ENCODE results near the gene GRK1.
A peak's percentile ranks its signal among the peaks of the same experiment; 100 is the strongest.

The GRK1 gene

DNA sequence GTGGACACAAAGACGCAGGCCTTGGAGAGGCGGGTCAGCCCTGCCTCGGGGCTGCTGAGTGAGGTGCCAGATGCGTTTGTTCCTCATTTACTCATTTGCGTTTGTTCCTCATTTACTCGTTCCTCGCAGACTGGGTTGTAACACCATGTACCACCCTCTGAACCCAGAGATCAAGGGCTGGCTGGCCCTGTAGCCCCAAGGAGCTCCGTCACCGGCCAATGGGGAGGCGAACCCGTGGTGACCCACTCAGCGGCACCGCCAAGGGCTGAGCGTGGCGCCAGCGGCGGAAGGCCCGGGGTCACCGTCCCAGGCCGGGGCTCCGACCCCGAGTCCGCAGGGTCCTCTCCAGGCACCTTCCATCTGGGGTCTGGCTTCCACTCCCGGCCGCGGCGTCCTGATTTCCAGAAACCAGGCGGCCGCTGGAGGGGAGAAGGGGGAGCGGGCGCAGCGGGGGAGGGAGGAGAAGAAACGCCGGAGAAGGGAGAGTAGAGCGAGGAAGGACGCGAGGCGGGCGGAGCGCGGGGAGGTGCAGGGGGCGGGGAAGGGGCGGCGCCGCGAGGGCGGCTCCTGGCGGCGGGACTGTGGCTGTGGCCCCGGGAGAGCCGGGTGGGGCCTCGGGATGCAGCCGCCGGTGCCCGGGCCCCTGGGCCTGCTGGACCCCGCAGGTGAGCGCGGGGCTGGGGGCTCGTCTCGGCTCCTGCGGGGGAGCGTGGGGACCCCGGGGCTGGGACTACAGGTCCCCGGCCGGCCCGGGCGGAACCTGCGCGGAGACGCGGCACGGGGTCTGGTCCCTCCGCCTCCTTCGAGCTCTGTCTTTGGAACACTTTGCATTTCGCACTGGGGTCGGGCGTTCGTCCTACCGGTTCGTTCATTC lies 91.9 kb downstream of the GRK1 start, which contains the start of gene TMEM255B:
TMEM255B (plus strand) TSS at position 576 of the 874 bp plus-strand sequence; CDS start at position 620, 44 bp downstream.
- DNase-seq (ENCODE audit: low spot score) = peak; percentile 89

DNA sequence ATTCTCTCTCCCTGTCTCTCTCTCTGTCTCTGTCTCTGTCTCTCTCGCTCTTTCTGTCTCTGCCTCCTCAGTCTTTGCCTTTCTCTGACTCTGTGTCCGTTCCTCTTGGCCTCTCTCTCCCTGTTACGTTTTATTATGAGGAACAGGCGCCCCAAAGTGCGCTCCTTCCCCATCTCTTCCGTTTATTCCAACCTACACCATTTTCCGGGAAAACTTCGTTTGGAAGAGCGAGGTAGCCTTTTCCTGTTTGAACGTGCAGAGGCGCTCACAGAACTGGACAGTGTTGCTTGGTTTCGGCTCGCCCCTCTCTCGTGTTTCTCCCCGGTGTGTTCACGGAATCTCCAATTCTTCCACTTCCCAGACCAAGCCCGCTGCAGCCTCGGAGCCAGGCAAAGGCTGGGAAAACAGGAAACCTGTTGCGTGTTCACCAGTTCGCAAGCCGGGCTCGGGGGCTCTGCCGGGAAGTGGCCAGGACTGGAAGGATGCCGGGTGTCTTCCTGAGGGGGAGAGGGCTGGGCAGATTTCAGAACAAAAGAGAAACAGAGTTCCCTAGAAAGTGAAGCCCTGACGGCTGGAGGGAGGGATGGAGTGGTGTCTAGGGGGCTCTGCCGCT lies 92.6 kb downstream of the GRK1 start:
- DNase-seq (ENCODE audit: low spot score) = peak; percentile 32

DNA sequence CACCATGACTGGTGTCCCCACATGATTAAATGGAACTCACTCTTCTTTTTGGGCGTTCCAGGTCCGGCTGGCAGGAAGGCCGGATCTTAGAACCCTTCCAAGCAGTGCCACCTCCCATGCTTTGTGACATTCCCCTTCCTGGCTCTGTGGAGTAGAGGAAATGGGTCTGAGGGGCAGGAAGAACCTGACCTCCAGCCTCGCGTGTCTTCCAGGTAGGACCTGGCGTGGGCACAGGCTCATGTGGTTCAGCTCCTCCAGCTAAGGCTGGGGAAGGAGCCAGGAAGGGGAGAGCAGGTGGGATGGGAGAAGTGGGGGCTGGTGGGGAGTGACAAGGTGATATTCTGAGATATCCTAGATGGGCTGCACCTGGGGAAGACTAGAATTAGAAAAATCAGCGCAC lies 94.1 kb downstream of the GRK1 start:
- DNase-seq (ENCODE audit: low spot score) = no peak

DNA sequence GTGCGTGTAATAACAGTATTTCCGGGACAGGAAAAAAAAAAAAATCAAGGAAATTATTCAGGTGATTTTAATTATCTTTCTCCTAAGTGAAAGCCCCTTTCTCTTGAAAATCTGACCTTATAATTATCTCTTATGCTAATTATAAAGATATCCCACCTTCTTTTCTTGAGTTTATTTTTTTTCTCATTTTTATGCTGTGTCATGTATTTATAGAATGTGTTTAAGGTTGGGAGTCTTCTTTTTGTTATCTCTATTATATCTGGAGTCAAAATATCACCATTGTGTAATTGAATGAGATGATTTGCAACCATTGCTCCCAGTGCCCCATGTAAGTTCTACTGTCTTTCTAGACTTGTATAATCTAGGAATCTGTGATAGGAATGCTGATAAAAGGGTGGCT lies 95.1 kb downstream of the GRK1 start:
- DNase-seq (ENCODE audit: low spot score) = no peak

DNA sequence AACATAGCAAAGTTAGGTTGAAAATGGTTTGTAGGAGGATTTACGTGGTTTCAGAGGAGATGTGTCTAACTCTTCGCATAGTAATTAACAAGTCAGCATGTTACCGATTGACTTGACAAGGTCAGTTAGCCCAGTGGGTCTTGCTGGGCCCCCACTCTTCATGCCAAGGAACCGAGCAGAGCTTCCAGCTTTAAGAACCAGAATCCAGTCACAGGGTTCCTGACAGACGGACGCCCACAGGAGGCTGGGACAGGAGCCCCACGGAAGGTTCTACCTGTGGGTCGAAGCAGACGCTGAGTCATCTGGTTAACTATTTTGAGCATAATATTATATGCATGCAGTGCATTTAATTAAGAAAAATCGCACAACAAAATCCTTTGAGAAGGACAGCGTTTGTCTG lies 95.5 kb downstream of the GRK1 start:
- DNase-seq (ENCODE audit: low spot score) = no peak

DNA sequence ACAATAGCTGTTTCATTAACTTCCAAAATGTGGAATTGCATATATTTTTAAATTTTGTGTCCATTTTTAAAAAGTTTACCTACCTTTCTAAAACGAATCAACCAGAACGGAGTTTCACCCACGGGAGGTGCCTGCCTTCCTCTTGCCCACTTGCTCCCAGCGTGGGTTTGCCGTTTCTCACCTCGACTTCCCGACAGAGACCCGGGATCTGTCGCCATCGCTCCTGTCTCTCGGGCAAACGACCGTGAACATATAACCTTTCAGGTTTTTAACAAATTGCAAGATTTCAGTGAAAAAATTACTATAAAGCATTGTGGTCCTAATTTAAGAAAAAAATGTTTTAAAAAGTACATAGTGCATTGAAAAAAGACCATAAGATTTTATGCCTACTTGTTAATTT lies 96.2 kb downstream of the GRK1 start:
- no peak for DNase-seq (ENCODE audit: low spot score)

DNA sequence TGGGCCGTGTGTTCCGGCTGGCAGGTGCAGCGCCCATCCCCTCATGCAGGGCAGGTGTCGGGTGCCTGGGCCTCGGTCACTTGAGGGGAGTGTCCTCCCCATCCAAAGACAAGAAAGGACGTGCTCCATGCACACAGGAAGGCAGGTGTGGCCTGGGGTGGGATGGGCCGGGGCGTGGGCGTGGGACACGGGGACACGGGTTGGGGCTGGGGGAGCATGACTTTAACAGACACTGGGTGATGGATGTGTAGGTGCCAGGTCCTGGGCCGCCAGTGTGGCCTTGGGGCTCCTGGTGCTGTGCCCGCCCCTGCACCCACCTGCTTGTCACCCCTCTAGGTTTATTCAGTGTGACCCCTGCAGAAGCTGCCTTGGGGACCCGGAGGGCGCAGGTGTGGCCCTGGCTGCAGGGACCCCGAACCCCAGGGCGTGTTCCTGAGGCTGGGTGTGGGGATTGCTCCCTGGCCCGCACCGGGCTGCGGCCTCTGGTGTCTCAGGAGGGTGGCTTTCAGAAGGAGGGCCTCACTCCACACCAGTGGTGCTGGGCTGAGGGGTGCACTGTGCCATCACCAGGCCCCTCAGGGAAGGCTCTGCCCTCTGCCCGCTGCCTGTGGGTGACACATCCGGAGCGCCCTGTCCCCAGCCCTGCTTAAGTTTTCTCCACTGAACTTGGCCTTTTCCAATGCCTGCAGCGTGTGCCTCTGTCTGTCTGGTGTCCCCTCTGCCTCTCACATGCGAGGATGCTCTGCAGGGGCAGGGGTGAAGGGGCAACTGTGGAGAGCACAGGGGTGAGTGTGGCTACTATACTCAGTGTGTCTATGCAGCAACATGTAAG lies 97.2 kb downstream of the GRK1 start:
- DNase-seq (ENCODE audit: low spot score) = no peak

DNA sequence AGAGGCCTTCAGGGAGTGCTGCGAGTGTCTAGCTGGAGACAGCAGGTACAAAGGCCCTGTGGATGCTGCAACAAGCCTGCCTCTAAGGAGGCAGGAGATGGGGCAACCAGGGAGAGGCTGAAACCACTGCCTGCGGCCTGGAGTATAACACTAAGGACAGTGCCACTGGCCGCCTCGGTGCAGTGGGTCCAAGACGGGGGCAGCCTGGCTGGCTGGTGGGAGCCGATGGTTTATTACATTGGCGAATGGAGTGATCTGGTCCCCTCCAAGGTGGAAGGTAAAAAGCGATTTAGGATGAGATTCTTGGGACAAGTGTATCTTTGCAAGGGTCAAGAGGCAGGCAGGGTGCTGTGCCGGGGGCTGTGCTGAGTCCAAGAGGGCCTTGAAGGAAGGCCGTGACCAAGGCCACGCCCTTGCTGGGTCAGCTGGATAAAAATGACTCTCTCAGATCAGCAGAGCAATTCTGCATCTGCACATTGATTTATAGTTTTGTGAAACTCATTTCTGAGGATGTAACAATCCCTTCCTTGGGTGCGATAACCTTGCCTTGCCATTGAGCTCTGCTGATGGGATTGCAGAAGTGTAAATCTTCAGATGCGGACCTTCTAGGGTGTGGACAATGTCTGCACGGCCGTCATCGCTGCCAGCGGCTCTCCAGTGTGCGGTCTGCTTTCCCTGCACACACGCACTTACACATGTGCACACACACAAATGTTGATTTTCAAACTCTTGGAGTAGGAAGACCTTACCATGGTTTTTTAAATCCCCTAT lies 98.0 kb downstream of the GRK1 start:
- DNase-seq (ENCODE audit: low spot score) = no peak

DNA sequence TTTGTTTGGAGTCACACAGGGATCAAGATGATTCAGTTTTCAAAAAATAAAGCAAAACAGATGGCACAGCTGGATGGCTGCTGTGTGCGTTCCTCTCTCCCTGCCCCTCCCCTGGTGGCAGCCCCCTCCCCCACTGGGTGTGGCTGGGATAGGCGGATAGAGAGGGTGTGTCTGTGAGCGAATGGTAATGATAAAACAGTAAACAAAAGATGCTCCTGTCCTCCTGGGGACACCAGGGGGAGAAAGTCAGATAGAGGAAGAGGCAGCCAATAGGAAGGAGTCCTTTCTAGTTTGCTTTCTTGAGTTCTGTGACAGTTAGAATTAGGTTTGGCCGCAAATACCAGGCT lies 98.5 kb downstream of the GRK1 start:
- DNase-seq (ENCODE audit: low spot score) = no peak

DNA sequence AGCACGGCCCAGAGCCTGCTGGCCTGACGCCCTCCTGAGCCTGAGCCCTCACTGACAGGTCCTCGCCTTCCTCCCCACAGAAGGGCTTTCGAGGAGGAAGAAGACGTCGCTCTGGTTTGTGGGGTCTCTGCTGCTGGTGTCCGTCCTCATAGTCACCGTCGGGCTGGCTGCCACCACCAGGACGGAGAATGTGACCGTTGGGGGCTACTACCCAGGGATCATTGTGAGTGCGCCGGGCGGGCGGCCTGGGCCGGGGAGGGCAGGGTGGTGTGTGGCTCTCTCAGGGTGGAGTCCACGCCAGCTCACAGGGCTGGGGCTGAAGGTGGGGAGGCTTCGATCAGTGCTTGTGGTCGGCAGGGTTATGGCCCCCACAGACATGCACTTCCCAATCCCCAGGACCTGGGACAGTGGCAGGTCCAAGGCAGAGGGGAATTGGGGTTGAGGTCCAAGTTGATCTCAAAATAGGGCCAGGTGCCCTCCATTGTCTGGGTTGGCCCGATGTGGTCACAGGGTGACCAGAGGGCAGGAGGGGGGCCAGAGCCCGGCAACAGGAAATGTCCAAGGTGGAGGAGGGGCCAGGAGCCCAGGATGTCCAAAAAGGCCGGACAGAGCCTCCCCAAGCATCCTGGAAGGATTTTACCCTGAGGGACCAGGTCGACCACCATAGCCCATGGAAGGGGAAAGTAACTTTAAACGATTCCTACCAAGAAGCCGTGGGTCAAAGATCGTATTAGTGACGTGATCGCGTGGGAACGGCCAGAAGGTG lies 99.2 kb downstream of the GRK1 start:
- DNase-seq (ENCODE audit: low spot score) = no peak

DNA sequence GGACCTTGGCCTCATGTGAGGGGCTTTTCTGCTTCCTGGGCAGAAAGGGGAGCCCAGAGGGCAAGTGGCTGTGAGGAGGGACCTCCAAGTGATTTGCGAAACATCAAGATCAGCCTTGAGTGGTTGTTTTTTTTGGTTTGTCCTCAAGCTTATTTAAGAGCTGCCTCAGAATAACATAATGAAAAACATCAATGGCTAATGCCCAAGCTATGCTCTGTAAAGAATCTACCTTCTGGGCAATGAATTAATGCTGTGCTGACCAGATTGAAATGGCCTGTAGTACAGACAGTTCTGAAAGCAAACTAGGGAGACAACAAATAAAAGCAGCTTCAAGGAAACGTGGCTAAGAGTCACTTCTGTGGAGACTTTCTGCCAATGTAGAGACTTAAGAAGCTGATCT lies 100.3 kb downstream of the GRK1 start:
- DNase-seq (ENCODE audit: low spot score) = no peak

DNA sequence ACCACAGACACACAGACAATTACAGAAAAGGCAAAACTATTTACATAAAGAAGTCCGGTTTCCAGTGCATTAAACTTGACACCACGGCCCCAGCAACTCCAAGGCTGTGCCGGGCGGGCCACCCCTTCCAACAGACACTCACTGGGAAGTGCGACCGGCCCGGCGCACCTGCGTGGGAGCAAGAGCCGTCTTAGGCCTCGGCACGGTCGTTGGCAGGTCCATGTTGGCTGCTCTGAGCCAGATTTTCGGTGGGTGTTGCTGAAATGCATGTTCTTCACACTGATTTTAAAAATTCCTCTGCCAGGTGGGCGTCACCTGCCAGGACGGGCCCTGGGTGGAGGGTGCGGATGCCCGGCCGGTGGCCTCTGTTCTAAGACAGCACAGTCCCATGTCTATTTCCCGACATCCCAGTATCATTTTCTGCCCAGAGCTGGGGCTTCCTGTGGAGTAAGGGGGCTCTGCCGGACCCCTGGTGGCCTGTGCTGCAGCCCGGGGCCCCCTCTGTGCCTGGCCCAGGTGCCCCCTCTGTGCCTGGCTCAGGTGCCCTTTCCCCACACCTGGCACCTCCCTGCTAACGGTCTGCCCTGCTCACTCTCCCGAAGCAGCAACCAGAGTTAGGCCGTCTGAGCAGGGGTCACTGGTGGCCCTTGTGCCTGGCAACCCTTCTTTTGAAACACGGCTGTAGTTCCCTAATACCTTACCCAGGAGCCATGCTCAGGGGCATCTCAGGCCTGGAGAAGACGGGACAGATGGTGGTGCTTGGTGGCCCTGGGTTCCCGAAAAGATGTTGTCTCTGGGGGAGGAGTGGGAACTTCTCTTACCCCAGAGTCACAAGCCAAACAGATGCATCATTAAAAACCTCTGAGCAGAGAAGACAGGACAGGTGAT lies 101.2 kb downstream of the GRK1 start:
- DNase-seq (ENCODE audit: low spot score) = no peak

DNA sequence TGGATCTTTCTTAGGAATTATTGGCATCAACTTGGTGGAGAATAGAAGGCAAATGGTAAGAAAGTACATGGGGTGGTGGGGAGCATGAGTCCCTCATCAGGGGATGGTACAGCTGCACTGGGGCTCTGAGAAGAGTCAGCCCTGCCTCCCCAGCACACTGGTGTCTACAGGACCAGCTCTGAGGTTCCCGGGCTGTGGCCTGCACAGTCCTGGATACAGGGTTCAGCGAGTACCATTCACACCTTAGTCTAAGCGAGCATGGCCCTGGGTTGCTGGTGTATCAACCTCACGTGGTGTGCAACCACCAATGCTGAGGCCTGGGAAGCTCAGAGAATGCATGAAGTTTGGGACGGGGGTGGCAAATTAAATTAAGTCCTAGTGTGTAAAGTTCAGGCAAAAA lies 102.1 kb downstream of the GRK1 start:
- DNase-seq (ENCODE audit: low spot score) = no peak

DNA sequence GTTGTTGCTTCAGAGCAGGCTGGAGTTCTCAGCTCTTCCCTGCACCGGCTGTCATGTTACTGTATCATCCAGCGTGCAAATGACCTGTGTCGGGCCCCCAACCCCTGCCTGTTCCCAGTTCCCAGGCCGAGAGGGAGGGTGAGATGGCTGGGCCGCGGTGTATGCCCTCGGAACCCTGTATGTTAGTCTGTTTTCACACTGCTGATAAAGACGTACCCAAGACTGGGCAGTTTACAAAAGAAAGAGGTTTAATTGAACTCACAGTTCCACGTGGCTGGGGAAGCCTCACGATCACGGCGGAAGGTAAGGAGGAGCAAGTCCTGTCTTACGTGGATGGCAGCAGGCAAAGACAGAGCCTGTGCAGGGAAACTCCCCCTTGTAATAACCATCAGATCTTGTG lies 102.9 kb downstream of the GRK1 start:
- no peak for DNase-seq (ENCODE audit: low spot score)

DNA sequence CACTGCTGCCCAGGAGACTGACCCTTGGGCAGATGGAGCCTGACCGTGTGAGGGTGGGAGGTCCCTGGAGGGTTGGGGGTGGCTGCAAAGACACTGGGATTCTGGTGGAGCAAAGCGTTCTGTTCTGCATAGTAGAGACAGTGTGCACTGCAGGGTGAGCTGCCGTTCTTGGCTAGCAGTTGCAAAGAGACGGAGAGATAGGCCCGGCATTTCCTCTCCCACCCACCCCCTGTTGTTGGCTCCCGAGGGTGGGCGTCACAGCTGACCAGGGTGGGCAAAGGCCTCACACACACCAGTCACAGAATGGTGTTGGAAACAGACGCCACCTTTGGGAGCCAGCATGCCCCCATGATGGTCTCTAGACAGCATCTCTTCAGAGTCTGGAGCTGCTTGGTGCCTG lies 103.4 kb downstream of the GRK1 start:
- DNase-seq (ENCODE audit: low spot score) = no peak

DNA sequence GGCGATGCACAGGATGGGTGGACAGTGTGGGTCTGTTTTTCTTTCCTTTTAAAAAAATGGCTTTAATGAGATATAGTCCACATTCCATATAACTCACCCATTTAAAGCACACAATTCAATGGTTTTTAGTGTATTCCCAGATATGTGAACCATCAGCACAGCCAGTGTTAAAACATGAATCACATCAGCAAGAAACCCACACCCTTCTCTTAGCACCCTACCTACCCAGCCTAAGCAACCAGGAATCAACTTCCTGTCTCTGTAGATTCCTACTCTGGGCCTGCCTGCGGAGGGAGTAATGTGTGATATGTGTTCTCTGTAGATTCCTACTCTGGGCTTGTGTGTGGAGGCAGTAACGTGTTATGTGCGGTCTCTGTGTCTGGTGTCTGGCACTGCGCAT lies 103.9 kb downstream of the GRK1 start:
- DNase-seq (ENCODE audit: low spot score) = no peak

DNA sequence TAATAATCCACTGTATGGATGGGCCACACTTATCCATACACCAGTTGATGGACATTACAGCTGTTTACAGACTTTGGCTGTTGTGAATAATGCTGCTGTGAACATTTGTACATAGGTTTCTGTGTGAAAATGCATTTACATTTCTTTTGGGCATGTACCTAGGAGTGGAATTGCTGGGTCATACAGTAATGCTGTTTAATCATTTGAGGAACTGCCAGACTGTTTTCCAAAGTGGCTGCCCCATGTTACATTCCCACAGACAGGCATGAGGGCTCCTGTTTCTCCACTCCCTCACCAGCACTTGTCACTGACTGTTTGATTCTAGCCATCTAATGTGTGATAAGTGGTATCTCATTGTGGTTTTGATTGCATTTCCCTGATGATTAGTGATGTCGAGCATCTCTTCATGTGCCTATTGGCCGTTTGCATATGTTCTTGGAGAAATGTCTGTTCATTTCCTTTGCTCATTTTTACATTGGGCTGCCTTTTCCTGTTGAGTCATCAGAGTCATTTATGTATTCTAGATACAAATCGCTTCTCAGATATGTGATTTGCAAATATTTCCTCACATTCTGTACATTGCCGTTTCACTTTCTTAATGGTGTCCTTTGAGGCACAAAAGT lies 104.8 kb downstream of the GRK1 start:
- DNase-seq (ENCODE audit: low spot score) = no peak

DNA sequence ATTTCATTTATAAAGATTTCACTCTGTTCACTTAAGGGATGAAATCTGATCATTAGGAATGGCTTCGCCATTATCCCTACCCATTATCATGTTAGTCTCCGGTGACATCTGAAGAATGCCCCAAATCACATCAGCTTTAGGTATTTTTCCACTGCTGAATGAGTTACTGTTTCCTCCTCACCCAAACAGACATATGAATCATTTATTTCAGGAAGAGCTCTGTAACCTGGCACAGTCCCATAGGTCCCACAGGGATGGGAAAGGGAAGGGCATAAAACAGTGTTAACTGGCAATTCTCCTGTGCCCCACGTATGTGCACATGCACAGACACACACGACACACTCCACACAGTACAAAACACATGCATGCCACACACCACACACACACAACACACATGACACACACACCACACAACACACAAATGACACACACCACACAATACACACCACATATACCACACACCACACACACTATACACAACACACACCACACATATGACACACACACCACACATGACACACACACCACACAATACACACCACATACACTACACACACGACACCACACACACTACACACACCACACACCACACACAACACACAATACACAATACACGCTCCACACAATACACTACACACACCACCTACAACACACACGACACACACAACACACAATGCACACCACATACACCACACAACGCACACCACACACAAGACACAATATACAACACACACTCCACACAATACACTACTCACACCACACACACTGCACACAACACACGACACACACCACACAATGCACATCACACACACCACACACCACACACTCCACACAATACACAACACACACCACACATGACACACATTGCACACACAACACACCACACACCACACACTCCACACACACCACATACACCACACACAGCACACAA lies 107.4 kb downstream of the GRK1 start:
- peak; percentile 86 for DNase-seq (ENCODE audit: low spot score)
